IPS DF 19.7 (cell line): ENCODE results near the gene AREL1.

Source experiments
- DNase-seq: peaks from one replicate; pipeline ENCODE4 v3.0.0-alpha.2; 2013; ENCODE audit warnings: low read depth, low spot score

AREL1 gene

GRCh38 chr14:74611650-74612349, 101.1 kb downstream of the AREL1 start, which contains the start of gene LTBP2:
Gene LTBP2 (minus strand): TSS chr14:74612237. CDS start chr14:74611944, 293 bp downstream.
- DNase-seq, result no peak
